Measurements from ENCODE around the gene CHRM4.

DNA sequence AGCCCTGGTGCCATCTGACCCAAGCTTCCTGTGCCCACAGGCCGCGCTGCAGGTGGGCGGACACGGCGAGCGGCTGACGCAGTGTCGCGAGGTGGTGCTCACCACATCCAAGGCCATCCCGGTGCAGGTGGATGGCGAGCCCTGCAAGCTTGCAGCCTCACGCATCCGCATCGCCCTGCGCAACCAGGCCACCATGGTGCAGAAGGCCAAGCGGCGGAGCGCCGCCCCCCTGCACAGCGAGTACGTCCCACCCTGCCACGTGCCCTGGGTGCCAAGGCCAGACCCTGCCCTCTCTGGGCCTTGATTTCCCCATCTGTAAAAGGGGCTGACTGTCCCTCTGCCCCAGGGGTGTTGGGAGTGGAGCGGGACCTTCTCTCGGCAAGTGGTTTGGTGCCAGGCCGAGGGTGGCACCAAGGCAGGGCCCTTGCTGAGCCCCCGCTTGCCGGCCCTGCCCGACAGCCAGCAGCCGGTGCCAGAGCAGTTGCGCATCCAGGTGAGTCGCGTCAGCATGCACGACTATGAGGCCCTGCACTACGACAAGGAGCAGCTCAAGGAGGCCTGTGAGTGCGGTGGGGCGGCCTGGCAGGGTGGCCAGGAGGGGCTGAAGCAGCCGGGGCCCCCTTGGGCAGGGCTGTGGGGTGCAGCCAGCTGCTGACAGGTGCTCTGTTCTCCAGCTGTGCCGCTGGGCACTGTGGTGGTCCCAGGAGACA lies 16.0 kb downstream of the CHRM4 start:
- TF ChIP-seq POLR2AphosphoS5 (IDR thresholded peaks at IDR 0.05; ENCODE audit: low read depth, low read length) (no peak), POLR2A (IDR thresholded peaks at IDR 0.05; ENCODE audit: low read depth, low read length) (no peak)

All from GM12892 (cell line).